Epithelial cell of esophagus (primary cell): ENCODE data around the gene FXYD4.
A peak's percentile ranks its signal among the peaks of the same experiment; 100 is the strongest.
"Not testable (repeated sequence)": the region's sequence is repeated elsewhere in the genome, so short reads cannot be mapped to it uniquely, and the experiment has no call there.

Source experiments
- DNase-seq: peaks from one replicate; pipeline ENCODE4 v3.0.0; 2010; ENCODE audit warnings: low read depth
- H3K4me3 ChIP-seq: 2 replicates; pipeline ENCODE4 v1.5.1; 2011; ENCODE audit warnings: mild to moderate bottlenecking, low read length, control low read depth
- CTCF ChIP-seq: IDR thresholded peaks from 2 replicates; pipeline ENCODE4 v1.5.1; 2011; ENCODE audit warnings: low read depth, mild to moderate bottlenecking, low read length, control low read depth, inconsistent platforms; ENCODE audit not compliant: insufficient read depth; ENCODE audit errors: missing control alignments

FXYD4 gene

DNA sequence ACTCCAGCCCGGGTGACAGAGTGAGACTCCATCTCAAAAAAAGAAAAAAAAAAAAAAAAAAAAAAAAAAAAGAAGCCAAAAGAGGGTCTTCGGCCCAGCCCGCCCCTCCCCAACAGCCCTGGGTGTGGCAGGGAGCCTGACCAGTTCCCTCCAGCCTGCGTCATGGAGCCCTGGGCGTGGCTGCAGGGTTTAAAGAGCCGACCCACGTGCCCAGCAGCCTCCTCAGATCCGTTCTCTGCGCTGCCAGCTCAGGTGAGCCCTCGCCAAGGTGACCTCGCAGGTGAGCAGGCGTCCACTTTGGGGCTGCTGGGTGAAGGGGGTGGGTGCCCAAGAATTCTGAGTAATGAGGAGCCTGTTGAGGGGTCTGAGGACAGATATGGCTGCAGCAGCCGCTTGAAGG is at the start of gene FXYD4:
Gene FXYD4, plus strand, starts transcription at position 219 of the 400 bp plus-strand sequence. CDS start 2,111 bp downstream, outside the sequence.
- H3K4me3 ChIP-seq = no peak within 1 kb of the TSS
- TF ChIP-seq CTCF = no peak
- no peak for DNase-seq

- H3K4me3 ChIP-seq = no peak overlapping the region
- DNase-seq = peak; percentile 34
- TF ChIP-seq CTCF = no peak
These were observed 49.1 kb upstream of the FXYD4 start for GRCh38 chr10:43322331-43322730.

- H3K4me3 ChIP-seq = no peak overlapping the region
- TF ChIP-seq CTCF = no peak
- peak; percentile 80 for DNase-seq
These were observed 48.7 kb upstream of the FXYD4 start for GRCh38 chr10:43322769-43323168.

DNA sequence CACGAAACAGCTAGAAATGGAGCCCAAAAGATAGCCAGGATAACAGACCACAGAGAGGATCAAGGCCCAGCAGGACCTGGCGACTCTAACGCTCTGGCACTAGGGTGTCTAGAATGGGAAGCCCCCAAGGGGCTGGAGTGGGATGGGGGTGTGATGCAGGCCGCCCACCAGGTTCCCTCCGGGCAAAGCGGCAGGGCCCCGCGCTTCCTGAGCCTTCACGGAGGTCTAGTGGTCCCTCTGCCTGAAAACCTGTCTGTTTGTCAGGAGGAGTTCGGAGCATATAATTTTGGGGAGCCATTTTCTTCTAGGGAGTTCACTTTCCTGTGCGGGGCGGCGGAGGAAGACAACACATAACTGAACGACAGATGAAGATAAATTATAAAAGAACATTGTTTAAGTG is 48.2 kb upstream of the FXYD4 start:
- TF ChIP-seq CTCF = no peak
- DNase-seq = no peak
- H3K4me3 ChIP-seq = no peak overlapping the region

GRCh38 chr10:43324876-43325275 is 46.6 kb upstream of the FXYD4 start:
- DNase-seq = no peak
- no peak for TF ChIP-seq CTCF

DNA sequence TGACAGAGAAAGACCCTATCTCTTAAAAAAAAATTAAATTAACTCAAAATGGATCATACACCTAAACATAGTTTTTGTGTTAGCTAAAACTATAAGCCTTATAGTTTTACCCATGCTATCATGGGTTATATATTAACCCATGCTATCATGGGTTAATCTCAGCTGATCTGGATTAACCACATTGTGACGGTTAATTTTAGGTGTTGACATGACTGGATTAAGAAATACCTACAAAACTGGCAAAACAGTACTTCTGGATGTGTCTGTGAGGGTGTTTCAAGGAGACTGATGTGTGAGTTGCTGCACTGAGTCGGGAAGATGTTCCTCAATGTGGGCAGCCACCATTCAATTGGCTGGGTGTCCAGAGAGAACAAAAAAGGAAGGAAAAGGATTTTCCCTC is 44.3 kb upstream of the FXYD4 start:
- TF ChIP-seq CTCF = no peak
- DNase-seq = no peak
- no peak overlapping the region for H3K4me3 ChIP-seq

More at GRCh38 chr10:43324876-43325275, 46.6 kb upstream of the FXYD4 start:
- no peak overlapping the region for H3K4me3 ChIP-seq

GRCh38 chr10:43327986-43328385 is 43.5 kb upstream of the FXYD4 start:
- no peak for TF ChIP-seq CTCF
- no peak for DNase-seq
- H3K4me3 ChIP-seq = no peak overlapping the region

GRCh38 chr10:43328810-43329209 is 42.6 kb upstream of the FXYD4 start:
- H3K4me3 ChIP-seq, DNase-seq: not testable (repeated sequence)

- DNase-seq, H3K4me3 ChIP-seq: not testable (repeated sequence)
These were observed 42.1 kb upstream of the FXYD4 start for GRCh38 chr10:43329246-43329885.

DNA sequence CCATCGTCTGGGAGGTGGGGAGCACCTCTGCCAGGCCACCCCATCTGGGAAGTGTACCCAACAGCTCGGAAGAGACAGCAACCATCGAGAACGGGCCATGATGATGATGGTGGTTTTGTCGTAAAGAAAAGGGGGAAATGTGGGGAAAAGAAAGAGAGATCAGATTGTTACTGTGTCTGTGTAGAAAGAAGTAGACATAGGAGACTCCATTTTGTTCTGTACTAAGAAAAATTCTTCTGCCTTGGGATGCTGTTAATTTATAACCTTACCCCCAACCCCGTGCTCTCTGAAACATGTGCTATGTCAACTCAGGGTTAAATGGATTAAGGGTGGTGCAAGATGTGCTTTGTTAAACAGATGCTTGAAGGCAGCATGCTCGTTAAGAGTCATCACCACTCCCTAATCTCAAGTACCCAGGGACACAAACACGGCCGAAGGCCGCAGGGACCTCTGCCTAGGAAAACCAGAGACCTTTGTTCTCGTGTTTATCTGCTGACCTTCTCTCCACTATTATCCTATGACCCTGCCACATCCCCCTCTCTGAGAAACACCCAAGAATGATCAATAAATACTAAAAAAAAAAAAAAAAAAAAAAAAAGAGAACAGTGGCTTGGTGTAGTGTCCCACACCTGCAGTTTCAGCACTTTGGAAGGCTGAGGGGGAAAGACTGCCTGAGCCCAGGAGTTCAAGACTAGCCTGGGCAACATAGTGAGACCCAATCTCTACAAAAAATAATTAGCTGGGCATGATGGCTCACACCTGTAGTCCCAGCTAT is 41.2 kb upstream of the FXYD4 start:
- not testable (repeated sequence) for H3K4me3 ChIP-seq, DNase-seq
